Measurements from ENCODE around the gene DGKQ.

DGKQ gene

DNA sequence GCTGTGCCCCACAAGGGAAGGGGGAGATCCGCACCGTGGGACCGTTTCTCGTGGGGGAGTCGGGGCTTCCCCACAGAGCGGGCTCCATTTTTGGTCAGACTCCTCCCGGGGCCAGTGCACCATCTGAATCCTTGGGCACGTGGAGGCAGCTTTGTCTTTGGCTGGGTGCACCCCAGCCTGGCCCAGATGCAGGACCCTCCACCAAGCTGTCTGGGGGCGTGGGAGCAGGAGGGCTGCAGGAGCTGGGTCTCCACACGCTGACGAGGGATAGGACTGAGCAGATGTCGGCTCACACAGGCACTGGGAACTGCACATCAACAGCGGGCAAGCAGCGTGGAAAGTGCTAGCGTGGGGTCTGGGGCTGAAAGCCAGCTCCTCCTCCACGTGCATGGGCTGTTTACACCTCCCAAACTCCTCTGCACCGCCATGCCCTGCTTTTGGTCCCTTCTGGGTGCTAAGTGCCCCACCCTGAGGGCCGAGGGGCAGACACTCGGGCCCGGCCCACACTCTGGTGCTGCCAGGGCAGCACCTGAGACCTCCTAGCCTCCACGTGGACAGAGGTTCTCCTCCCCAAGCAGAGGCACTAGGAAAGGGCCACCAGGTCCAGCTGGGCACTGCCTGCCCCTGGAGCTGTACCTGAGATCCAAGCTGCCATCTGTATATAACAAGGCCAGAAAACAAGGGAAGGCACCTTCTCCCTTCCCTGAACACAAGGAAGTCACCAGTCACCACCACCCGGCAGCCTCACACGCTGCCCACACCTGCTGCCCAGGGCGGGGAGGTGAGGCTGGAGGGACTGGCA is 13.8 kb downstream of the DGKQ start:
- no peak for DNase-seq (ENCODE audit: insufficient read length, low spot score)
- FAIRE-seq, result no peak
- TF ChIP-seq PAX5 (IDR thresholded peaks at IDR 0.05; ENCODE audit: insufficient read depth, low read length, severe bottlenecking) (no peak), POU2F2 (IDR thresholded peaks at IDR 0.05; ENCODE audit: low read depth, low read length) (no peak), TAF1 (IDR thresholded peaks at IDR 0.05; ENCODE audit: low read depth, low read length) (no peak), SPI1 (IDR thresholded peaks at IDR 0.05; ENCODE audit: low read depth, low read length) (no peak), POLR2A (IDR thresholded peaks at IDR 0.05; ENCODE audit: low read depth, low read length) (no peak), POLR2AphosphoS5 (IDR thresholded peaks at IDR 0.05; ENCODE audit: low read depth, low read length) (no peak)

GRCh38 chr4:958696-959337 is 14.6 kb downstream of the DGKQ start:
- TF ChIP-seq TAF1 (IDR thresholded peaks at IDR 0.05; ENCODE audit: low read depth, low read length) (no peak), POLR2AphosphoS5 (IDR thresholded peaks at IDR 0.05; ENCODE audit: low read depth, low read length) (no peak), POU2F2 (IDR thresholded peaks at IDR 0.05; ENCODE audit: low read depth, low read length) (no peak), POLR2A (IDR thresholded peaks at IDR 0.05; ENCODE audit: low read depth, low read length) (no peak), SPI1 (IDR thresholded peaks at IDR 0.05; ENCODE audit: low read depth, low read length) (no peak), PAX5 (IDR thresholded peaks at IDR 0.05; ENCODE audit: insufficient read depth, low read length, severe bottlenecking) (no peak)
- DNase-seq (ENCODE audit: insufficient read length, low spot score) (no peak), FAIRE-seq (no peak)

DNA sequence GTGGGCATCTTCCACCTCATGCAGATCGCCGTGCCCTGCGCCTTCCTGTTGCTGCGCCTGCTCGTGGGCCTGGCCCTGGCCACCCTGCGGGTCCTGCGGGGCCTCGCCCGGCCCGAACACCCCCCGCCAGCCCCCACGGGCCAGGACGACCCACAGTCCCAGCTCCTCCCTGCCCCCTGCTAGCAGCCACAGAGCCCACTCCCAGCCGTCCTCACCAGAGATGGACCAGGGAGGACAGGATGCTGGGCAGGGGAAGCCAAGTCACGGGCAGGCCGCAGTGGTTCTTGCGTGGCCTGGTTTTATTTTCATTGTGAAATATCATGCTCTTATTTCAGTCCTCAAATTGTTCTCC is 15.1 kb downstream of the DGKQ start:
- FAIRE-seq (no peak), DNase-seq (ENCODE audit: insufficient read length, low spot score) (no peak)

DNA sequence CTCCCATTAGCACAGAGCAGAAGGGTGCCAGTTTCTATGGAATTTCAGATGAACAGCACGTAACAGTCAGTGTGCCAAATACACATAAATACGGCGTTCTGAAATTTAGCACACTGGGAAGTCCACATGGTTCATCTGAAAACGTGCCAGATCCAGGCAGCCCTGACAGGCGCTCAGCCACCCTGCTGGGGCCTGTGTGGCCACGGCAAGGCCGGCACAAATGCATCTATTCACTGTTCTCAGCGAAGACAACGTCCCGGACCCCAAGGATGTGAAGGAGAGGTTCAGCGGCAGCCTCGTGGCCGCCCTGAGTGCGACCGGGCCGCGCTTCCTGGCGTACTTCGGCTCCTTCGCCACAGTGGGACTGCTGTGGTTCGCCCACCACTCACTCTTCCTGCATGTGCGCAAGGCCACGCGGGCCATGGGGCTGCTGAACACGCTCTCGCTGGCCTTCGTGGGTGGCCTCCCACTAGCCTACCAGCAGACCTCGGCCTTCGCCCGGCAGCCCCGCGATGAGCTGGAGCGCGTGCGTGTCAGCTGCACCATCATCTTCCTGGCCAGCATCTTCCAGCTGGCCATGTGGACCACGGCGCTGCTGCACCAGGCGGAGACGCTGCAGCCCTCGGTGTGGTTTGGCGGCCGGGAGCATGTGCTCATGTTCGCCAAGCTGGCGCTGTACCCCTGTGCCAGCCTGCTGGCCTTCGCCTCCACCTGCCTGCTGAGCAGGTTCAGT is 15.6 kb downstream of the DGKQ start:
- TF ChIP-seq SPI1 (IDR thresholded peaks at IDR 0.05; ENCODE audit: low read depth, low read length) (no peak), TAF1 (IDR thresholded peaks at IDR 0.05; ENCODE audit: low read depth, low read length) (no peak), POU2F2 (IDR thresholded peaks at IDR 0.05; ENCODE audit: low read depth, low read length) (no peak), POLR2AphosphoS5 (IDR thresholded peaks at IDR 0.05; ENCODE audit: low read depth, low read length) (no peak)
- DNase-seq (ENCODE audit: insufficient read length, low spot score) (no peak), FAIRE-seq (no peak)

More for the DNA sequence above, 15.1 kb downstream of the DGKQ start:
- TF ChIP-seq SPI1 (IDR thresholded peaks at IDR 0.05; ENCODE audit: low read depth, low read length), result no peak

DNA sequence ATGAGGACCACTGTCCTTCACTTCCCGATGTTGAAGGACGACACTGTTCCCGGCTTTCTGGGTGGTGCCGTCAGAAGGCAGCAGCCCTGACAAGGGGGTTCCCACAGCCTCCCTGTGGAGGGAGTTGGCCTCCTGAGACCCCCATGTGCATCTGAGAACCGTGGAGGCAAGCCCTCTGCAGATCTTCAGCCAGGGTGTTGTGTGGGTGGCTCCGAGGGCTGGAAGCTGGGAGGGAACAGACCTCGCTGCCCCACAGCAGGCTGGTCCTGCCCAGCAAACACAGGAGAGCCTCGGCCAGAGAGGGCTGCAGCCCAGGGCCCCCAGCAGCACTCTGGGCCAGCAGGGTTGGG is 16.2 kb downstream of the DGKQ start:
- TF ChIP-seq POLR2A (IDR thresholded peaks at IDR 0.05; ENCODE audit: low read depth, low read length) (no peak), POLR2AphosphoS5 (IDR thresholded peaks at IDR 0.05; ENCODE audit: low read depth, low read length) (no peak), TAF1 (IDR thresholded peaks at IDR 0.05; ENCODE audit: low read depth, low read length) (no peak), PAX5 (IDR thresholded peaks at IDR 0.05; ENCODE audit: insufficient read depth, low read length, severe bottlenecking) (no peak), POU2F2 (IDR thresholded peaks at IDR 0.05; ENCODE audit: low read depth, low read length) (no peak), SPI1 (IDR thresholded peaks at IDR 0.05; ENCODE audit: low read depth, low read length) (no peak)
- DNase-seq (ENCODE audit: insufficient read length, low spot score), result no peak
- FAIRE-seq, result no peak

DNA sequence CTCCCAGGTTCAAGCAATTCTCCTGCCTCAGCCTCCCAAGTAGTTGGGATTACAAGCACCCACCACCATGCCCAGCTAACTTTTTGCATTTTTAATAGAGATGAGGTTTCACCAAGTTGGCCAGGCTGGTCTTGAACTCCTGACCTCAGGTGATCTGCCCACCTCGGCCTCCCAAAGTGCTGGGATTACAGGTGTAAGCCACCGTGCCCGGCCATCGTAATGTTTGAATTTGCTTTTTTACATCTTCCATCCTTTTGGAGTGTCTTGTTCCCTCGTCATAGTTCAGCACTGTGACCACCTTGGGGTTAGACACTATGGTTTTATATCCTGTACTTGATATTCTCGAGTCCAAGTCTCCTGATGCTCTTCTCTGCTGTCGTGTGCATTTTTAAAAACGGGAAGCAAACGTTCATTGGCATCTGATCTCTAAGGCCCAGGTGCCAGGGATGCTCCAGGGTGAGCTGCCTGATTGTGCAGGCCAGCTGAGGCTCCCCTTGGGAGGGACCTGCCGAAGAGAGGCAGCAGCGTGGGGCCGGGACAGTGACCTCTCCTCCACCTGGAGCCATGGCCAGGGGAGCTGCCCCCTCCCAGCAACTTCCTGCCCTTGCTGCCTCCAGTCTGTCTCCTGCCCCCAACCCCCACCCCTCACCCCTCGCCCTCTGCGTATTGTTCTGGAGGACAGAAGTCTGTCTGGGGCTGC is 16.7 kb downstream of the DGKQ start:
- FAIRE-seq, result no peak
- TF ChIP-seq TAF1 (IDR thresholded peaks at IDR 0.05; ENCODE audit: low read depth, low read length) (no peak), POLR2A (IDR thresholded peaks at IDR 0.05; ENCODE audit: low read depth, low read length) (no peak), POLR2AphosphoS5 (IDR thresholded peaks at IDR 0.05; ENCODE audit: low read depth, low read length) (no peak), PAX5 (IDR thresholded peaks at IDR 0.05; ENCODE audit: insufficient read depth, low read length, severe bottlenecking) (no peak), SPI1 (IDR thresholded peaks at IDR 0.05; ENCODE audit: low read depth, low read length) (no peak), POU2F2 (IDR thresholded peaks at IDR 0.05; ENCODE audit: low read depth, low read length) (no peak)
- DNase-seq (ENCODE audit: insufficient read length, low spot score), result no peak

GRCh38 chr4:955931-956381 is 17.4 kb downstream of the DGKQ start:
- TF ChIP-seq POU2F2 (IDR thresholded peaks at IDR 0.05; ENCODE audit: low read depth, low read length) (no peak), PAX5 (IDR thresholded peaks at IDR 0.05; ENCODE audit: insufficient read depth, low read length, severe bottlenecking) (no peak), TAF1 (IDR thresholded peaks at IDR 0.05; ENCODE audit: low read depth, low read length) (no peak), SPI1 (IDR thresholded peaks at IDR 0.05; ENCODE audit: low read depth, low read length) (no peak), POLR2A (IDR thresholded peaks at IDR 0.05; ENCODE audit: low read depth, low read length) (no peak), POLR2AphosphoS5 (IDR thresholded peaks at IDR 0.05; ENCODE audit: low read depth, low read length) (no peak)
- DNase-seq (ENCODE audit: insufficient read length, low spot score) (no peak), FAIRE-seq (no peak)

- DNase-seq (ENCODE audit: insufficient read length, low spot score), result no peak
- TF ChIP-seq SPI1 (IDR thresholded peaks at IDR 0.05; ENCODE audit: low read depth, low read length), result no peak
- TF ChIP-seq POU2F2 (IDR thresholded peaks at IDR 0.05; ENCODE audit: low read depth, low read length), result no peak
- no peak for TF ChIP-seq PAX5 (IDR thresholded peaks at IDR 0.05; ENCODE audit: insufficient read depth, low read length, severe bottlenecking)
- TF ChIP-seq TAF1 (IDR thresholded peaks at IDR 0.05; ENCODE audit: low read depth, low read length), result no peak
- TF ChIP-seq POLR2AphosphoS5 (IDR thresholded peaks at IDR 0.05; ENCODE audit: low read depth, low read length), result no peak
- TF ChIP-seq POLR2A (IDR thresholded peaks at IDR 0.05; ENCODE audit: low read depth, low read length), result no peak
- no peak for FAIRE-seq
These were observed 18.0 kb downstream of the DGKQ start for GRCh38 chr4:955161-955921.
